ENCODE results near the gene RPS6KA1.

Gene RPS6KA1

DNA sequence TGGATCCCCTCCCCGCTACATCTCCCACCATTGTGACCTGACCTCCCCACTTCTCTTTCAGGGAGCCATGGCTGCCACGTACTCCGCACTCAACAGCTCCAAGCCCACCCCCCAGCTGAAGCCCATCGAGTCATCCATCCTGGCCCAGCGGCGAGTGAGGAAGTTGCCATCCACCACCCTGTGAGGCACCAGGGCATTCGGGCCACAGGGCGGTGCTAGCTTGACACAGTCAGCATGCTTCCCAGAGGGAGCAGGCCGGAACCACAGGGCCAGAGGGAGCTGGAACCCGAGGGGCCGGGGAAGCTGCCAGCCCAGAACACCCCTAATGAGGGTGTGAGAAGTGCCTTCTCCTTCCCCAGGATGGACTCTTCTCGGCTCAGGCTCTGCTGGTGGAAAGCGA lies 44.5 kb downstream of the RPS6KA1 start:
- H3K9me3 ChIP-seq (ENCODE audit: low read depth, low read length) = no peaks in the 10 kb centered on the region
- DNase-seq (ENCODE audit: low read depth, low spot score) = no peak
- TF ChIP-seq FOXP2 (optimal IDR thresholded peaks at IDR 0.05; ENCODE audit: control extremely low read depth, extremely low read length, insufficient read depth) (no peak), POLR2AphosphoS5 (IDR thresholded peaks at IDR 0.05; ENCODE audit: borderline replicate concordance, low read depth, low read length) (no peak), EZH2 (IDR thresholded peaks at IDR 0.05) (no peak)
- H3K9ac ChIP-seq (ENCODE audit: insufficient read length) = no peak overlapping the region
- no peaks in the 10 kb centered on the region for H3K36me3 ChIP-seq (ENCODE audit: insufficient read depth, low read length)
- no peak overlapping the region for H3K27ac ChIP-seq
- H3K4me3 ChIP-seq = no peak overlapping the region

GRCh38 chr1:26574719-26575251 lies 45.2 kb downstream of the RPS6KA1 start:
- H3K9me3 ChIP-seq (ENCODE audit: low read depth, low read length) = no peaks in the 10 kb centered on the region
- DNase-seq (ENCODE audit: low read depth, low spot score) = no peak

DNA sequence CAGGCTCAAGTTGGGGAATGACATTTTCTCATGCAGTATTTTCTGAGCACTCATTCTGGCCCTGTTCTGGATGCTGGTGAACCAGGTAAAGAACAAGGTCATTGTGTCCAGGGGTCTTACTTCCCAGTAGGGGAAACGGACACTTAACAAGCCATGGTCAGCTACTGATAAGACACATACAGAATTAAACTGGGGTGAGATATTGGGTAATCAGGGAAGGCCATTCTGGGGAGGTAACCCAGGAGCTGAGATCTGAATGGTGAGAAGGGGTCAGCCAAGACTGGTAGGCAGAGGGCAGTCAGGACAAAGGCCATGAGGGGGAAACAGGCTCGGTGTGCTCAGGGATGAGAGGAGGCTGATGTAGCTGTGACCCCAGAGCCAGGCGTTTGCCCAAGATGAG lies 45.8 kb downstream of the RPS6KA1 start:
- Histone ChIP-seq H3K4me3 (no peak overlapping the region), H3K27ac (no peak overlapping the region), H3K36me3 (ENCODE audit: insufficient read depth, low read length) (no peaks in the 10 kb centered on the region), H3K9ac (ENCODE audit: insufficient read length) (no peak overlapping the region), H3K9me3 (ENCODE audit: low read depth, low read length) (no peaks in the 10 kb centered on the region)
- DNase-seq (ENCODE audit: low read depth, low spot score) = no peak
- TF ChIP-seq POLR2AphosphoS5 (IDR thresholded peaks at IDR 0.05; ENCODE audit: borderline replicate concordance, low read depth, low read length) (no peak), FOXP2 (optimal IDR thresholded peaks at IDR 0.05; ENCODE audit: control extremely low read depth, extremely low read length, insufficient read depth) (no peak), EZH2 (IDR thresholded peaks at IDR 0.05) (no peak)

More at GRCh38 chr1:26574719-26575251, 45.2 kb downstream of the RPS6KA1 start:
- H3K27ac ChIP-seq = no peak overlapping the region
- no peak overlapping the region for H3K9ac ChIP-seq (ENCODE audit: insufficient read length)
- no peaks in the 10 kb centered on the region for H3K36me3 ChIP-seq (ENCODE audit: insufficient read depth, low read length)
- no peak overlapping the region for H3K4me3 ChIP-seq
- TF ChIP-seq POLR2AphosphoS5 (IDR thresholded peaks at IDR 0.05; ENCODE audit: borderline replicate concordance, low read depth, low read length) = no peak
- no peak for TF ChIP-seq EZH2 (IDR thresholded peaks at IDR 0.05)
- TF ChIP-seq FOXP2 (optimal IDR thresholded peaks at IDR 0.05; ENCODE audit: control extremely low read depth, extremely low read length, insufficient read depth) = no peak

GRCh38 chr1:26578167-26578566 lies 48.6 kb downstream of the RPS6KA1 start:
- Histone ChIP-seq H3K9me3 (ENCODE audit: low read depth, low read length) (no peaks in the 10 kb centered on the region), H3K4me3 (no peak overlapping the region)
- TF ChIP-seq FOXP2 (optimal IDR thresholded peaks at IDR 0.05; ENCODE audit: control extremely low read depth, extremely low read length, insufficient read depth) (no peak), POLR2AphosphoS5 (IDR thresholded peaks at IDR 0.05; ENCODE audit: borderline replicate concordance, low read depth, low read length) (no peak), EZH2 (IDR thresholded peaks at IDR 0.05) (no peak)

GRCh38 chr1:26579681-26580111 lies 50.1 kb downstream of the RPS6KA1 start:
- DNase-seq (ENCODE audit: low read depth, low spot score) = no peak
- TF ChIP-seq EZH2 (IDR thresholded peaks at IDR 0.05) (no peak), POLR2AphosphoS5 (IDR thresholded peaks at IDR 0.05; ENCODE audit: borderline replicate concordance, low read depth, low read length) (no peak), FOXP2 (optimal IDR thresholded peaks at IDR 0.05; ENCODE audit: control extremely low read depth, extremely low read length, insufficient read depth) (no peak)
- Histone ChIP-seq H3K9ac (ENCODE audit: insufficient read length) (no peak overlapping the region), H3K9me3 (ENCODE audit: low read depth, low read length) (no peaks in the 10 kb centered on the region), H3K27ac (no peak overlapping the region), H3K36me3 (ENCODE audit: insufficient read depth, low read length) (no peaks in the 10 kb centered on the region), H3K4me3 (no peak overlapping the region)

More at GRCh38 chr1:26578167-26578566, 48.6 kb downstream of the RPS6KA1 start:
- Histone ChIP-seq H3K27ac (no peak overlapping the region), H3K36me3 (ENCODE audit: insufficient read depth, low read length) (no peaks in the 10 kb centered on the region), H3K9ac (ENCODE audit: insufficient read length) (no peak overlapping the region)
- DNase-seq (ENCODE audit: low read depth, low spot score) = no peak

GRCh38 chr1:26580116-26580515 lies 50.6 kb downstream of the RPS6KA1 start:
- TF ChIP-seq FOXP2 (optimal IDR thresholded peaks at IDR 0.05; ENCODE audit: control extremely low read depth, extremely low read length, insufficient read depth) (no peak), POLR2AphosphoS5 (IDR thresholded peaks at IDR 0.05; ENCODE audit: borderline replicate concordance, low read depth, low read length) (no peak), EZH2 (IDR thresholded peaks at IDR 0.05) (no peak)
- Histone ChIP-seq H3K27ac (no peak overlapping the region), H3K9me3 (ENCODE audit: low read depth, low read length) (no peaks in the 10 kb centered on the region), H3K36me3 (ENCODE audit: insufficient read depth, low read length) (no peaks in the 10 kb centered on the region), H3K9ac (ENCODE audit: insufficient read length) (no peak overlapping the region), H3K4me3 (no peak overlapping the region)
- no peak for DNase-seq (ENCODE audit: low read depth, low spot score)

GRCh38 chr1:26581287-26581651 lies 51.7 kb downstream of the RPS6KA1 start:
- Histone ChIP-seq H3K9me3 (ENCODE audit: low read depth, low read length) (no peaks in the 10 kb centered on the region), H3K9ac (ENCODE audit: insufficient read length) (no peak overlapping the region), H3K27ac (no peak overlapping the region), H3K4me3 (no peak overlapping the region), H3K36me3 (ENCODE audit: insufficient read depth, low read length) (no peaks in the 10 kb centered on the region)
- DNase-seq (ENCODE audit: low read depth, low spot score) = no peak
- no peak for TF ChIP-seq FOXP2 (optimal IDR thresholded peaks at IDR 0.05; ENCODE audit: control extremely low read depth, extremely low read length, insufficient read depth)
- no peak for TF ChIP-seq POLR2AphosphoS5 (IDR thresholded peaks at IDR 0.05; ENCODE audit: borderline replicate concordance, low read depth, low read length)
- TF ChIP-seq EZH2 (IDR thresholded peaks at IDR 0.05) = no peak

DNA sequence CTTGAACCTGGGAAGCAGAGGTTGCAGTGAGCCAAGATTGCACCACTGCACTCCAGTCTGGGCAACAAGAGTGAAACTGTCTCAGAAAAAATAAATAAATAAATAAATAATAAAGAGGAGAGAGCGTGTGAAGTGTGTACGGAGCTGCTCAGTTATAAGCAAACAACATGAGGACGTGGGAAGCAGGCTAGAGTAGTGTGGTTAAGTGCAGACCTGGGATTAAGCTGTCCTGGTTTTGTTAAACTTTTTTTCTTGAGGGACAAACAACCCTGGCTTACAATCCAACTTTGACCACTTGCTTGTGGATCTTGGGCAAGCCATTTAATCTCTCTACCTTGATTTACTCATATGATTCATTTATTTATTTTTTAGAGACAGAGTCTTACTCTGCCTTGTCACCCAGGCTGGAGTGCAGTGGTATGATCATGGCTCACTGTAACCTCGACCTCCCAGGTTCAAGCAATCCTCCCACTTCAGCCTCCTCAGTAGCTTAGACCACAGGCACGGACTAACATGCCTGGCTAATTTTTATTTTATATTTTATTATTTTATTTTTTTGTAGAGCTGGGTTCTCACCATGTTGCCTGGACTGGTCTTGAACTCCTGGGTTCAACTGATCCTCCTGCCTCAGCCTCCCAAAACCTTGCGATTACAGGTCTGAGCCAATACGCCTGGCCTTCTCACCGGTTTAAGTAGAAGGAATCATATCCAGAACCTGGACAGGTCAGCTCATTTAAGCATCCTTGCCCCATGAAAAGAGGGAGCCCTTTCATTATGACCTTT lies 52.7 kb downstream of the RPS6KA1 start:
- no peak overlapping the region for H3K9ac ChIP-seq (ENCODE audit: insufficient read length)

More for the DNA sequence above, 52.7 kb downstream of the RPS6KA1 start:
- Histone ChIP-seq H3K9me3 (ENCODE audit: low read depth, low read length) (no peaks in the 10 kb centered on the region), H3K36me3 (ENCODE audit: insufficient read depth, low read length) (no peaks in the 10 kb centered on the region), H3K27ac (no peak overlapping the region), H3K4me3 (no peak overlapping the region)
- DNase-seq (ENCODE audit: low read depth, low spot score) = no peak
- TF ChIP-seq POLR2AphosphoS5 (IDR thresholded peaks at IDR 0.05; ENCODE audit: borderline replicate concordance, low read depth, low read length) = no peak
- TF ChIP-seq EZH2 (IDR thresholded peaks at IDR 0.05) = no peak
